K562 (cell line): ENCODE results near the gene SORCS2. TPM values are rescaled to one million over a fixed set of nuclear protein-coding genes. Genes with fewer than 3 reads are reported as not detected.

ENCODE experiments used
- ATAC-seq: fragments of 200-7000 bp; cut with Tn5 transposase; 3 replicates; pipeline ENCODE4 v1.9.1; 2020; ENCODE audit warnings: moderate library complexity
- BruUV-seq: library from RNA; stranded (reverse); fragments of 400-500 nt; replicated peaks from 2 replicates; lab custom pipeline; 2021; lab: Mats Ljungman, UMichigan
- CTCF ChIA-PET: fragments of 300-600 bp; formaldehyde crosslinking; extraction: SDS; loops from one replicate; lab custom pipeline; 2021; ENCODE audit warnings: low intra/inter-chr PET ratio; lab: Yijun Ruan, JAX
- POLR2A ChIA-PET: fragments of 300-600, 350-650 bp; sonication (Branson Sonifier 250); formaldehyde crosslinking; extraction: SDS; loops from one replicate; lab custom pipeline; 2021; ENCODE audit warnings: antibody characterized with exemption, inconsistent platforms; lab: Yijun Ruan, JAX
- DNase-seq, 4 experiments: peaks; one replicate each; pipeline versions ENCODE4 v3.0.0 to v3.0.0-alpha.2; 2011 to 2018; ENCODE audit warnings: low spot score in 3 of 4, mixed read lengths in 3 of 4; ENCODE audit errors: extremely low read depth in 1 of 4
- FAIRE-seq: peaks from 2 replicates; lab custom pipeline; 2011; peaks lifted over from hg19 to GRCh38; lab: Jason Lieb, UNC
- H2AFZ ChIP-seq: 2 replicates; pipeline ENCODE4 v1.6.0; 2011; ENCODE audit warnings: low read depth, low read length, control low read depth, inconsistent platforms
- H3K27ac ChIP-seq: fragments of 200-600 bp; 3 replicates; pipeline ENCODE4 v1.8.0; 2011; ENCODE audit warnings: low read depth, mild to moderate bottlenecking, control low read depth, inconsistent platforms, low read length, moderate library complexity, mixed read lengths; ENCODE audit errors: extremely low read depth
- H3K27me3 ChIP-seq, 2 experiments: fragments of 300-600 bp in 1 of 2; 2 replicates in 1 of 2; 3 replicates in 1 of 2; pipeline versions ENCODE4 v1.6.0 to v1.8.0; 2011; ENCODE audit warnings: inconsistent platforms in 2 of 2, low read length in 2 of 2, mild to moderate bottlenecking in 1 of 2, mixed read lengths in 1 of 2, moderate library complexity in 1 of 2; ENCODE audit not compliant: control insufficient read depth in 2 of 2, insufficient read depth in 2 of 2
- H3K36me3 ChIP-seq: fragments of 300-600 bp; 3 replicates; pipeline ENCODE4 v1.8.0; 2011; ENCODE audit warnings: mild to moderate bottlenecking, low read length, inconsistent platforms; ENCODE audit not compliant: control insufficient read depth, insufficient read depth
- H3K4me1 ChIP-seq, 2 experiments: fragments of 200-600 bp in 1 of 2; replicated peaks in 1 of 2; 2 replicates in 1 of 2; 3 replicates in 1 of 2; pipeline versions ENCODE4 v1.5.1 to v1.8.0; 2011; ENCODE audit warnings: inconsistent platforms in 2 of 2, low read length in 2 of 2, mild to moderate bottlenecking in 1 of 2, mixed read lengths in 1 of 2, moderate library complexity in 1 of 2; ENCODE audit not compliant: control insufficient read depth in 2 of 2, insufficient read depth in 2 of 2
- H3K4me2 ChIP-seq: 2 replicates; pipeline ENCODE4 v1.6.1; 2011; ENCODE audit warnings: low read length, control low read depth, inconsistent platforms, mixed read lengths; ENCODE audit not compliant: insufficient read depth
- H3K4me3 ChIP-seq: fragments of 200-600 bp; sonication (generic), shearing (Covaris generic); 2 replicates; pipeline ENCODE4 v1.5.1; 2016; ENCODE audit warnings: control low read depth, inconsistent platforms
- H3K79me2 ChIP-seq: fragments of 200-600 bp; 3 replicates; pipeline ENCODE4 v1.8.0; 2011; ENCODE audit warnings: low read length, inconsistent platforms; ENCODE audit not compliant: control insufficient read depth, insufficient read depth
- H3K9ac ChIP-seq, 2 experiments: 2 replicates each; pipeline versions ENCODE4 v1.6.0 to v1.6.1; 2011; ENCODE audit warnings: low read depth in 2 of 2, low read length in 2 of 2, control low read depth in 1 of 2, inconsistent platforms in 1 of 2, mild to moderate bottlenecking in 1 of 2, mixed read lengths in 1 of 2; ENCODE audit not compliant: insufficient read depth in 1 of 2
- H3K9me1 ChIP-seq: one replicate; pipeline ENCODE4 v1.6.0; 2011; ENCODE audit warnings: inconsistent platforms, mild to moderate bottlenecking, low read length, moderate library complexity; ENCODE audit not compliant: control insufficient read depth, insufficient read depth
- H3K9me3 ChIP-seq: replicated peaks from 2 replicates; pipeline ENCODE4 v1.5.1; 2011; ENCODE audit warnings: low read depth, low read length, inconsistent platforms; ENCODE audit not compliant: control insufficient read depth, insufficient read depth
- H4K20me1 ChIP-seq: replicated peaks from 2 replicates; pipeline ENCODE4 v1.6.1; 2011; ENCODE audit warnings: low read length, inconsistent platforms, mixed read lengths; ENCODE audit not compliant: control insufficient read depth, insufficient read depth
- AFF4 ChIP-seq: sonication (generic); formaldehyde crosslinking; IDR thresholded peaks from 2 replicates; pipeline ENCODE4 v1.8.0; 2023; ENCODE audit warnings: mild to moderate bottlenecking, missing genetic modification reagents
- CHD4 ChIP-seq: fragments of 200-600 bp; sonication (generic); IDR thresholded peaks from 3 replicates; pipeline ENCODE4 v1.6.1; 2012; ENCODE audit warnings: low read depth, mild to moderate bottlenecking, mixed read lengths, low read length, inconsistent platforms; ENCODE audit not compliant: insufficient read depth, insufficient replicate concordance, poor library complexity, severe bottlenecking
- HINFP ChIP-seq: fragments of 450-650 bp; conservative IDR thresholded peaks from 2 replicates; pipeline ENCODE4 v1.6.1; 2016; ENCODE audit warnings: missing genetic modification characterization, low read depth, mild to moderate bottlenecking, control low read depth, missing compliant biosample characterization
- KLF10 ChIP-seq: fragments of 250-450 bp; sonication (Bioruptor Pico); IDR thresholded peaks from 2 replicates; pipeline ENCODE4 v1.6.1; 2021; ENCODE audit warnings: matching md5 sums
- NCOA1 ChIP-seq: fragments of 450-650 bp; IDR thresholded peaks from 2 replicates; pipeline ENCODE4 v1.6.1; 2016; ENCODE audit warnings: low read depth
- NFIC ChIP-seq: fragments of 450-650 bp; IDR thresholded peaks from 2 replicates; pipeline ENCODE4 v1.6.1; 2017; ENCODE audit warnings: mild to moderate bottlenecking, inconsistent platforms
- PREB ChIP-seq: sonication (generic); formaldehyde crosslinking; IDR thresholded peaks from 2 replicates; pipeline ENCODE4 v1.8.1; 2023; ENCODE audit warnings: mild to moderate bottlenecking, missing genetic modification reagents
- RBM14 ChIP-seq: fragments of 200-400 bp; formaldehyde crosslinking; IDR thresholded peaks from 2 replicates; pipeline ENCODE4 v1.6.1; 2018; ENCODE audit warnings: low read depth, mild to moderate bottlenecking, low read length, moderate library complexity, borderline replicate concordance; ENCODE audit not compliant: insufficient read depth
- TCF3 ChIP-seq: sonication (generic); formaldehyde crosslinking; IDR thresholded peaks from 2 replicates; pipeline ENCODE4 v1.4.0; 2020; ENCODE audit warnings: mild to moderate bottlenecking, missing genetic modification reagents
- TRIM24 ChIP-seq, 2 experiments: fragments of 450-650 bp; IDR thresholded peaks; 2 replicates each; pipeline ENCODE4 v1.6.1; 2016
- ZBTB1 ChIP-seq: sonication (generic); formaldehyde crosslinking; IDR thresholded peaks from 2 replicates; pipeline ENCODE4 v1.8.1; 2023; ENCODE audit warnings: missing genetic modification reagents, low read depth, mild to moderate bottlenecking, borderline replicate concordance
- ZBTB17 ChIP-seq: fragments of 450-650 bp; formaldehyde crosslinking; IDR thresholded peaks from 2 replicates; pipeline ENCODE4 v1.4.0; 2020; ENCODE audit warnings: mild to moderate bottlenecking
- ZNF395 ChIP-seq: fragments of 200-800 bp; sonication (Bioruptor generic); IDR thresholded peaks from 2 replicates; pipeline ENCODE4 v1.6.1; 2017; ENCODE audit warnings: missing genetic modification characterization, missing compliant biosample characterization
- ZNF431 ChIP-seq: sonication (generic); formaldehyde crosslinking; IDR thresholded peaks from 2 replicates; pipeline ENCODE4 v1.8.0; 2022; ENCODE audit warnings: mild to moderate bottlenecking, missing genetic modification reagents
- WGBS: fragments of 100-300 bp; shearing (Covaris generic); methylation state at CpG from one replicate; pipeline ENCODE4 v1.1.6; 2016; ENCODE audit warnings: low coverage, mixed read lengths; ENCODE audit not compliant: insufficient coverage; ENCODE audit errors: missing lambda C conversion rate; 5-methylcytosine and 5-hydroxymethylcytosine counted together
- in situ Hi-C: fragments of 300-500 bp; cut with MboI; formaldehyde crosslinking; loops from 4 replicates; pipeline ENCODE4 v1.15.0; 2018; ENCODE audit warnings: inconsistent platforms, mixed read lengths
- intact Hi-C: fragments of 100-400 bp; cut with micrococcal nuclease; formaldehyde crosslinking; loops from 2 replicates; pipeline ENCODE4 v1.14.2; 2022
- polyA plus RNA-seq, 8 experiments: library from polyadenylated mRNA; depleted of rRNA in 4 of 8; stranded (reverse) in 5 of 8; unstranded in 3 of 8; fragments of >200 nt; fragmentation: Nextera tagmentation in 2 of 8; fragmentation: Illumina TruSeq in 1 of 8; extraction: Ambion mirVana in 2 of 8; extraction: Trizol in 1 of 8; gene quantifications; 2 replicates each; pipeline versions ENCODE4 v1.2.1 to v1.2.3, GENCODE V29; 2011 to 2014; ENCODE audit warnings: inconsistent platforms in 1 of 8, missing spikeins in 1 of 8
- total RNA-seq, 7 experiments: library from RNA; depleted of rRNA in 6 of 7; stranded (reverse); fragments of >200 nt in 6 of 7; fragmentation: Illumina TruSeq in 2 of 7; extraction: Trizol in 2 of 7; gene quantifications; 2 replicates each; pipeline versions ENCODE4 v1.2.1 to v1.2.3, GENCODE V29; 2011 to 2021; ENCODE audit warnings: low replicate concordance in 1 of 7

Gene SORCS2
- total and polyA plus RNA-seq, 9 of the 15 experiments (the other 6 are each of a cell fraction or from before 2014, with no cell fraction given): not detected

DNA sequence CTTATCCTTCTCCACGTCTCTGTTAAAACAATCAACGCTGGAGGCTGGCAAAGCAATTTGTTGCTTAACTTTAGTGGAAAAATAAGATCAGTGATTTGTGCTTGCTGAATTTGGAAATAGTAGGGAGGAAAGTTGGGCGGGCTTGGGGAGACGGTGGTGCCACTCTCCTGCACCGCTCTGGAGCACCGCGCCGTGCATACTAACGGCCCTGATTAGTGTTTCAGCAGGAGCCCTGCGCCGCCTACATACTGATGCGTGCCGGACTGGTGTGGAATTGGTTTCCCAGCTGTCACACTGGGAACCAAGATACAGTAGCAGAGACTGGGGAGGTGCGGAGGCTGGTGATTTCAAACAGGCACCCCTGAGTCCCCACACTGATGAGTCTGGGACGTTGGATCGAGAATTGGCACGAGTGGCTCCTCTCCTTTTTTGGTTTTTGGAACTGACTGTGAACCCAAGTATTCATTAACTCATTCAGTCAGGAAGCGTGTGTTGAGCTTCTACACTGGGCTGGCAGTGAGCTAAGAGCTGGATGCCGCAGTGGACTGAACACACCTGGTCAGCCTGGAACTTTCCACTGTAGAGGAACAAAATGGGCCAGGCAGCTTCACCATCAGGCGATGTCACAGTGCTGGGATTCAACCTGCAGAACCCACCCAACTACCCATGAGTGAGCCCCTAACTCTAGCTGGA, 271.4 kb downstream of the SORCS2 start:
- H3K9me3 ChIP-seq: no peaks in the 10 kb centered on the region
- no TSS peak for BruUV-seq
- FAIRE-seq (no peak), ATAC-seq (no peak), DNase-seq (no peak)
- no peaks in the 10 kb centered on the region; a peak in 2 of 5 replicates for H3K4me1 ChIP-seq
- H2AFZ ChIP-seq: no peak overlapping the region
- ChIA-PET POLR2A (interaction anchor here (0.6 kb wide), 1 partner anchor 10 kb away, joined by 3 read pairs; no protein-coding TSS in a partner anchor), CTCF (no interaction called here)
- no peaks in the 10 kb centered on the region for H3K36me3 ChIP-seq
- in situ Hi-C loops (no loop called here), intact Hi-C loops (no loop called here)
- H3K9ac ChIP-seq: no peak overlapping the region
- H4K20me1 ChIP-seq: peaks cover 14% of the 10 kb centered on the region
- H3K4me2 ChIP-seq: no peak overlapping the region
- H3K27me3 ChIP-seq: peaks cover 0 to 49% of the 10 kb centered on the region in 2 experiments; a peak in 3 of 5 replicates
- H3K4me3 ChIP-seq: no peak overlapping the region
- no peaks in the 10 kb centered on the region for H3K79me2 ChIP-seq
- H3K27ac ChIP-seq: no peak overlapping the region
- WGBS: under 1% methylated on average over 20 of the region's 20 CpGs
- no peaks in the 10 kb centered on the region for H3K9me1 ChIP-seq
- TF ChIP-seq ZNF431 (CRISPR knock-in tag) (no peak), RBM14 (no peak), TRIM24 (IDR thresholded peaks at IDR 0.05) (no peak), AFF4 (no peak), ZBTB17 (no peak), TCF3 (CRISPR knock-in tag) (no peak), ZNF395 (no peak), ZBTB1 (CRISPR knock-in tag) (no peak), NFIC (no peak), NCOA1 (no peak), KLF10 (CRISPR knock-in tag) (no peak), HINFP (tag) (no peak), CHD4 (no peak), PREB (CRISPR knock-in tag) (no peak)
